Activated CD4-positive, alpha-beta T cell treated with anti-CD3 and anti-CD28 coated beads for 36 hours (primary cell): ENCODE data around the gene SNAI3. TPM values are rescaled to one million over a fixed set of nuclear protein-coding genes. Genes with fewer than 3 reads are reported as not detected.

Experiments used
- ATAC-seq: fragments of 200-7000 bp; cut with Tn5 transposase; one replicate; pipeline ENCODE4 v1.10.0; 2021; ENCODE audit warnings: mild to moderate bottlenecking, moderate library complexity
- CTCF ChIA-PET: fragments of 350-600 bp; sonication (Branson Sonifier 250); formaldehyde crosslinking; loops from one replicate; lab custom pipeline; 2021; ENCODE audit warnings: antibody characterized with exemption; lab: Charles Lee
- POLR2A ChIA-PET: fragments of 350-600 bp; sonication (Branson Sonifier 250); formaldehyde crosslinking; loops from one replicate; lab custom pipeline; 2021; ENCODE audit warnings: antibody characterized with exemption, inconsistent platforms; lab: Charles Lee
- DNase-seq: peaks from one replicate; pipeline ENCODE4 v3.0.0-alpha.2; 2020
- H3K27ac Mint-ChIP-seq: one replicate; pipeline ENCODE4 v1.8.0; 2021; ENCODE audit warnings: mixed read lengths
- H3K27me3 Mint-ChIP-seq: one replicate; pipeline ENCODE4 v1.8.0; 2021; ENCODE audit warnings: mixed read lengths
- H3K36me3 Mint-ChIP-seq: one replicate; pipeline ENCODE4 v1.8.0; 2021; ENCODE audit warnings: low read depth, mixed read lengths
- H3K4me1 Mint-ChIP-seq: one replicate; pipeline ENCODE4 v1.8.0; 2021; ENCODE audit warnings: mixed read lengths
- H3K4me3 Mint-ChIP-seq: one replicate; pipeline ENCODE4 v1.8.0; 2021; ENCODE audit warnings: mild to moderate bottlenecking, moderate library complexity, mixed read lengths
- H3K9me3 Mint-ChIP-seq: one replicate; pipeline ENCODE4 v1.8.0; 2021; ENCODE audit warnings: low read depth, mixed read lengths
- intact Hi-C, 2 experiments: fragments of 100-400 bp; cut with DNase I in 1 of 2; cut with micrococcal nuclease in 1 of 2; formaldehyde crosslinking; loops; one replicate each; pipeline versions ENCODE4 v1.14.2 to v1.15.1; 2022 to 2024; cut with DNase I, micrococcal nuclease
- total RNA-seq, 2 experiments: library from RNA; stranded (reverse); gene quantifications; one replicate each; pipeline ENCODE4 v1.2.3, GENCODE V29; 2021

Gene SNAI3
- total RNA-seq, 2 experiments from 2014 or later, result 3.6 to 4.1 TPM

DNA sequence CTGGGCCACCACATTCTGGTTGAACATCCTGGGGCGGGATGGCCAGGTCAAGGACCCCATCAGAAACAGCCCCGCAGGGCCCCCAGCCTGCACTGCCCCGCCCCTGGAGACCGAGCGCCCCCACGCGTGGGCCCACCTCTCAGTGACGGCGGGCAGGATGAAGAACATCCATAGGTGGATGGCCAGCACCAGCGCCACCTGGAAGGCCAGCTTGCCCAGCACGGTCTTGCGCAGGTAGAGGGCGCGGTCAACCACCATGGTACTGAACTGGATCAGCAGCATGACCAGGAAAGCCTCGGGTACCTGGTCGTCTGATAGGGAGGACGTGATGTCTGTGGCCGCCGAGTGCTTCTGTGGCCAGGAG, 33.6 kb upstream of the SNAI3 start:
- Mint-ChIP-seq H3K27ac (no peak overlapping the region), H3K36me3 (peaks cover 25% of the 10 kb centered on the region), H3K9me3 (no peaks in the 10 kb centered on the region), H3K4me3 (no peak overlapping the region), H3K27me3 (no peaks in the 10 kb centered on the region), H3K4me1 (no peaks in the 10 kb centered on the region)
- no peak for DNase-seq
- POLR2A ChIA-PET, result no interaction called here
- no peak for ATAC-seq
- CTCF ChIA-PET, result no interaction called here
- intact Hi-C loops, result no loop called here

DNA sequence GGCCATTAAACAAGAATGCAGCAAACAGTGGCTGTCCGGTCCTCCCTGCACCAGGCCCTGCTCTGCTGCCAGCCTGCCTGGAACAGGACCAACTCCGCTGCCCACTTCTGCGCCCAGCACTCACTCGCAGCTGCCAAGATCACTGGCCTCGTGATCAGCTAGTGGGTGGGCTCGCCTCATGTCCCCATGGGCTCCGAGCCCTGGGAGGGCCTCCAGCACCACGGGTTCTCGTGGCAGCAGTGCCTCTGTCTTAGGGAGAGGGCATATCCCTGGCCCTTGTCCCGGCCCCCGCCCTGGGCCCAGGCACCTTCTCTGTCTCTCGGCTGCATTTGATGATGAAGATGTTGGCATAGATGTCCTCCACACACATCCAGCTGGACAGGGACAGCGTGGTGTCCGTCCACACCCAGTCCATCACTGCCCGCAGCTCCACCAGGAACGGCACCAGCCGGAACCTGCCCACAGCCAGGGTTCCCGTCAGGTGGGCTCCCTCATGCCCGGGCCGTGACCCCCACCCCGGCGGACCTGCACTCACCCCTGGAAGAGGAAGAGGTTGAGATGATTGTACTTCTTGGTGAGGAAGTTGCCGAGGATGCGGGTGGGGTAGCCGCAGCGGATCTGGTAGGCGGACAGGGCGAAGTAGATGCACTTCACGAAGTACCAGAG, 33.1 kb upstream of the SNAI3 start:
- CTCF ChIA-PET, result no interaction called here

DNA sequence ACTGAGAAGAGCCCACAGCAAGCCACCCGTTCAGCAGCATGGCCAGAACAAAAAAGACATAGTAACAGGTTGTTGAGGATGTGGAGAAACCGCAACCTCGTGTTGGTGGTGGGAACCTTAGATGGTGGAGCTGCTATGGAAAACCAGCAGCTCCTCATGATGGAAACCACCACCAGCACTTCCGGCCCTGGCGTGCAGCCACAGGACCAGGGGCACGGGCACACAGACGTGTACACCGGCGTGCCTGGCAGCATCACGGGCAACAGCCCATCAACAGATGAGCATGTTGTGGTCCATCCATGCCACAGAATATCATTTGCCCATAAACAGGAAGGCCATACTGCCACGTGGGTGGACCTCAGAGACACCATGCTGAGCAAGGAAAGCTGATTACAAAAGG, 31.9 kb upstream of the SNAI3 start:
- H3K4me3 Mint-ChIP-seq, result no peak overlapping the region
- intact Hi-C loops, result no loop called here
- ChIA-PET CTCF (no interaction called here), POLR2A (no interaction called here)
- DNase-seq, result no peak
- H3K9me3 Mint-ChIP-seq, result no peaks in the 10 kb centered on the region
- H3K4me1 Mint-ChIP-seq, result no peaks in the 10 kb centered on the region
- ATAC-seq, result no peak
- H3K27ac Mint-ChIP-seq, result no peak overlapping the region
- H3K36me3 Mint-ChIP-seq, result peaks cover 25% of the 10 kb centered on the region
- H3K27me3 Mint-ChIP-seq, result no peaks in the 10 kb centered on the region

More for the DNA sequence above, 33.1 kb upstream of the SNAI3 start:
- no peak for DNase-seq
- H3K27ac Mint-ChIP-seq, result no peak overlapping the region
- no peaks in the 10 kb centered on the region for H3K9me3 Mint-ChIP-seq
- H3K4me1 Mint-ChIP-seq, result no peaks in the 10 kb centered on the region
- no peak overlapping the region for H3K4me3 Mint-ChIP-seq
- ATAC-seq, result no peak
- H3K27me3 Mint-ChIP-seq, result no peaks in the 10 kb centered on the region
- POLR2A ChIA-PET, result no interaction called here
- H3K36me3 Mint-ChIP-seq, result peaks cover 25% of the 10 kb centered on the region
- intact Hi-C loops, result no loop called here

DNA sequence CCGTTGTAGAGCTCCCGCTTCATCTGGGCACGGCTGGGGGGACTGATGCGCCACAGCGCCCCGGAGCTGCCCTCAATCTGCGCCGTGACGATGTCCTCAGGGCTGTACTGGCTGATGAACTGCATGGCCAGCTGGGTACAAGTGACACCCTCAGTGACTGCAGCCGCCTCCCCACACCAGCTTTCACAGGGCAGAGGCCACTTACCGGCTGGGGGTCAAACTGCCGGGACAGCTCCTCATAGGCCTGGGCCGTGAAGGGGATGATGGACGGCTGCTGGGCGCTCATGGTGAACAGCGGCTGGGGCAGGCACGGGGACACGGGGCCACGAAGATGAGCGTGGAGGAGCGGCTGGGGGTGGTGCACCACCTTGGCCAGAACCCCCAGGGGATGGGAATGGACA, 30.3 kb upstream of the SNAI3 start:
- no peak overlapping the region for H3K27ac Mint-ChIP-seq
- no peaks in the 10 kb centered on the region for H3K9me3 Mint-ChIP-seq
- ChIA-PET POLR2A (no interaction called here), CTCF (interaction anchor here (1.1 to 1.2 kb wide), 2 partner anchors 9 to 29 kb away, joined by 4 to 5 read pairs; no protein-coding TSS in a partner anchor)
- no peaks in the 10 kb centered on the region for H3K4me1 Mint-ChIP-seq
- no peak overlapping the region for H3K4me3 Mint-ChIP-seq
- no peaks in the 10 kb centered on the region for H3K27me3 Mint-ChIP-seq
- DNase-seq, result no peak
- no peak for ATAC-seq
- peaks cover 22% of the 10 kb centered on the region for H3K36me3 Mint-ChIP-seq
- intact Hi-C loops, result no loop called here

DNA sequence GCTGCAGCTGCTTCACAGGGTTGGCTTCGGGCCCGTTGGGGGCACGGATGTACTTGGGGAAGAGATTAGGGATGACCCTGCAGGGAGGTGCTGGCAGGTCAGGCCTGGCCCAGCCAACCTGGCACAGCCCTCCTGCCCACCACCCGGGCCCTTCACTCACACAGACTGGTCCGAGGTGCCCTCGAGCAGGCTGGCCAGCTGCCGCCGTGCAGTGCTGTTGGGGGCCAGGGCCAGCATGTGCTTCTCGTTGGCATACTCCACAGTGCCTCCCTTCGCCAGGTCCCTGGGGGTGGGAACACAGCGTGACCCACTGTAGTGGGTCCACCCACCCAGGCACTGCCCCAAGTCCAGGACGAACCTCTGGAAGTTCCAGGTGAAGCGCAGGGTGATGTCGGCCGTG, 29.9 kb upstream of the SNAI3 start:
- no peak for ATAC-seq
- no peaks in the 10 kb centered on the region for H3K9me3 Mint-ChIP-seq
- H3K27me3 Mint-ChIP-seq, result no peaks in the 10 kb centered on the region
- POLR2A ChIA-PET, result interaction anchor here (0.6 kb wide), 1 partner anchor 16 kb away, joined by 3 read pairs; no protein-coding TSS in a partner anchor
- no peak overlapping the region for H3K4me3 Mint-ChIP-seq
- H3K27ac Mint-ChIP-seq, result no peak overlapping the region
- peaks cover 22% of the 10 kb centered on the region for H3K36me3 Mint-ChIP-seq
- intact Hi-C loops, result no loop called here
- no peak for DNase-seq
- H3K4me1 Mint-ChIP-seq, result no peaks in the 10 kb centered on the region
- CTCF ChIA-PET, result interaction anchor here (0.7 to 1.2 kb wide), 3 partner anchors 8 to 29 kb away, joined by 3 to 5 read pairs (median 4); no protein-coding TSS in a partner anchor

DNA sequence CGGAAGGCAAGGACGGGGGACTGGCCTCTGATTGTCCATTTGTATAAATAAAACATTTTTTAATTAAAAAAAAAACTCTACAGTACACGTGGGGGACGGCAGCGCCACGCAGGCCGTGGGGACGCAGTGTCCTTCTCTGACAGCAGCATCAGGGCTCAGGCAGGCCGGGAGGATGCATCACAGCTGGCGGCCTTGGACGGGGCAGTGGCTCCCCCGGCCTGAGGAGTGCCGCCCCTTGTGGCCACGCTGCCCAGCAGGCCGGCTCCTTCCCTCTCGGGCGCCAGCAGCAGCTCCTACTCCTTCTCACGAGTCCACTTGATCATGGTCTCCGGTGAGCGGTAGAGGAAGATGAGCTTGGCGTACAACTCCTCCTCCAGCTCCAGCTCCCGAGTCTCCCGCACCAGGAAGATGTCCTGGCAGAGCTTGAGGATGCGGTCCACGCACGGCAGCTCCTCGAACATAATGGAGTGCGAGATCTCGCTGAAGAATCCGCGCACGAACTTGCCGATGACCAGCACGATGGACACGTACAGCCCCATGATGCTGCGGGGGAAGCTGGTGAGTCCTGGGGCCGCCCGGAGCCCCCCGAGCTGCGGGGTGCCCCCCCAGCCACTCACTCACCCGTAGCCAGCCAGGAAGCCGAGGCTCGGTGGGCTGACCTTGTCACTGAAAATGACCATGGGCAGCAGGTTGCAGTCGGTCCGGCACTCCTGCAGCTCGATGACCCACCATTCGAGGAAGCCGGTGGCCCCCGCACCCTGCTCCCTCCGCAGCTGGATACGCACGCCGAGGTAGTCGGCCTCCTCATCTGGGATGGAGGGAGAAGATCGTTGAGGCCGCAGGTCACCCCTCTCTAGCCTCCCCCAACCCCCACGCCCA, 29.2 kb upstream of the SNAI3 start:
- no peak overlapping the region for H3K27ac Mint-ChIP-seq
- no peaks in the 10 kb centered on the region for H3K4me1 Mint-ChIP-seq
- intact Hi-C loops, result no loop called here
- ChIA-PET POLR2A (interaction anchor here (0.6 kb wide), 1 partner anchor 15 kb away, joined by 3 read pairs; no protein-coding TSS in a partner anchor), CTCF (interaction anchor here (0.7 to 1.1 kb wide), 2 partner anchors 19 to 30 kb away, joined by 3 to 5 read pairs; no protein-coding TSS in a partner anchor)
- no peaks in the 10 kb centered on the region for H3K27me3 Mint-ChIP-seq
- H3K4me3 Mint-ChIP-seq, result no peak overlapping the region
- peaks cover 19% of the 10 kb centered on the region for H3K36me3 Mint-ChIP-seq
- H3K9me3 Mint-ChIP-seq, result no peaks in the 10 kb centered on the region
- DNase-seq, result no peak
- no peak for ATAC-seq

DNA sequence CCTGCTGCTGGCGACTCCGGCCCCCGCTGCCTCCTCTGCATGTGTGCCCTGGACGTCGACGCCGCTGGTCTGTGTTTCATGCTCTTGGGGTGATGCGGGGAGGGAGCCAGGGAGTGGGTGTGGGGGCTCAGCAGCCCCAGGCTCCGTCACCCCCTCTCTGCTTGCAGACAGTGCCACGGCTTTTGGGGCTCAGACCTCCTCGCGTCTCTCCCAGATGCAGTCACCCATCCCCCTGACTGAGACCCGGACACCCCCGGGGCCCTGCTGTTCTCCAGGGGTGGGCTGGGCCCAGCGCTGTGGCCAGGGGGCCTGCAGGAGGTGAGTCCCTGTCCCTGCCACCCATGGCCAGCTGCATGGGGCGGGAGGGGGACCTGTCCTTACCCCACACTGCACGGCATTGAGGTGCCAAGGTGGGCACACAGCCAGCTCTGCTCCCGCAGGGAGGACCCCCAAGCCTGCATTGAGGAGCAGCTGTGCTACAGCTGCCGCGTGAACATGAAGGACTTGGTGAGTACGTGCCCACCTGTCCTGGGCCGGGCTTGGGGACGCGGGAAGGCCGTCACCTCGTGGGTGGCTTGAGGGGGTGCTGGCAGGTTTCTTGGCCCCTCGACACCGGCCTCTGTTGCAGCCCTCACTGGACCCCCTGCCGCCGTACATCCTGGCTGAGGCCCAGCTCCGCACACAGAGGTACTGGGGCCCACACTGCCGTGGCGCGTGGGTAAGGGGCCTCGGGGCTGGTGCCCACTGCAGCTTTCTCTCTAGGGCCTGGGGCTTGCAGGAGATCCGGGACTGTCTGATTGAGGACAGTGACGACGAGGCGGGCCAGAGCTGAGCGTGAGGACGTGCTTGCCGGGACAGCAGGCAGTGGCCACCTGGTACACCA, 28.4 kb upstream of the SNAI3 start:
- Mint-ChIP-seq H3K36me3 (peaks cover 15% of the 10 kb centered on the region), H3K27me3 (no peaks in the 10 kb centered on the region), H3K9me3 (no peaks in the 10 kb centered on the region), H3K27ac (no peak overlapping the region), H3K4me3 (no peak overlapping the region), H3K4me1 (no peaks in the 10 kb centered on the region)
- ChIA-PET POLR2A (no interaction called here), CTCF (no interaction called here)
- intact Hi-C loops, result no loop called here
- DNase-seq (no peak), ATAC-seq (peak; percentile 11)

DNA sequence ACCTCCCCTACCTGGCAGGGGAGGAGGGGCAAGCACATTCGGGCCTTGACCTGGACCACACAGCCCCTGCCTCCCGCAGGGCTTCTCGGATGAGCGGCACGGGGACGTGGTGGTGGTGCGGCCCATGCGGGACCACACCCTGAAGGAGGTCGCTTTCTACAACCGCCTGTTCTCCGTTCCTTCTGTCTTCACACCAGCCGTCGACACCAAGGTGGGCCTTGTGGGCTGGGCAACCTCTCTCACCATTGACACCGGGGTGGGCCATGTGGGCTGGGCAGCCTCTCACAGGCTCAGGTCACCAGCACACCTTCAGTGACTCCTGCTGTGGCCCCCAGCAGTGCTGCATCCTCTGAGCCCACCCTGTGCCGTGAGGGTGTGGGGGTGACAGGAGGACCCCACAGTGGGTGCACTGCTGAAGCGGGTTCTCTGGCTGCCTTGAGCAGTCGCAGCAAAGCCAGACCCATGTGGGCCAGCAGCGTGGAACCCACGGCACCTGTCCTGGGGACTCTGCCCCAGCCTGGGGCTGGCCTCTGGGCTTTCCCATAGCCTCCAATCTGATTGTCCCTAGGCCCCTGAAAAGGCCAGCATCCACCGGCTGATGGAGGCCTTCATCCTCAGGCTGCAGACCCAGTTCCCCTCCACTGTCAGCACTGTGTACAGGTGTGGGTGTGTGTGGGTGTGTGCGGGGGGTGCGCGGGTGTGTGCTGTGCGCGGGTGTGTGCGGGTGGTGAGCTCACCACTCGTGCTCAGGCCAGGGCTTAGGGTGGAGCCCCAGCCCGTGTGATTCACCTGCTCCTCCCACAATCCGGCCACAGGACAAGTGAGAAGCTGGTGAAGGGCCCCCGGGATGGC, 27.5 kb upstream of the SNAI3 start:
- ATAC-seq (peak; percentile 45), DNase-seq (no peak)
- Mint-ChIP-seq H3K4me1 (no peaks in the 10 kb centered on the region), H3K9me3 (no peaks in the 10 kb centered on the region), H3K27me3 (no peaks in the 10 kb centered on the region), H3K36me3 (peaks cover 11% of the 10 kb centered on the region), H3K4me3 (no peak overlapping the region), H3K27ac (no peak overlapping the region)
- POLR2A ChIA-PET, result no interaction called here
- CTCF ChIA-PET, result no interaction called here
- intact Hi-C loops, result no loop called here

DNA sequence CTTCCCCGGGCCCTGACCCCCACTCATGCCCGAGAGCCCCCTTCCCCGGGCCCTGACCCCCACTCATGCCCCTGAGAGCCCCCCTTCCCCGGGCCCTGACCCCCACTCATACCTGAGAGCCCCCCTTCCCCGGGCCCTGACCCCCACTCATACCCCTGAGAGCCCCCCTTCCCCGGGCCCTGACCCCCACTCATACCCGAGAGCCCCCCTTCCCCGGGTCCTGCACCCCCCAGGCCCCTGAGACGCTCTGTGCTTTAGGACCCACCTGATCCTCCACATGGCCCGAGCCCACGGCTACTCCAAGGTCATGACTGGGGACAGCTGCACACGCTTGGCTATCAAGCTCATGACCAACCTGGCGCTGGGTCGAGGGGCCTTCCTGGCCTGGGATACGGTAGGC, 26.7 kb upstream of the SNAI3 start:
- H3K27me3 Mint-ChIP-seq, result no peaks in the 10 kb centered on the region
- ChIA-PET CTCF (interaction anchor here (0.6 kb wide), 1 partner anchor 392 kb away, joined by 4 read pairs; no protein-coding TSS in a partner anchor), POLR2A (no interaction called here)
- H3K27ac Mint-ChIP-seq, result no peak overlapping the region
- H3K4me1 Mint-ChIP-seq, result no peaks in the 10 kb centered on the region
- H3K9me3 Mint-ChIP-seq, result no peaks in the 10 kb centered on the region
- H3K36me3 Mint-ChIP-seq, result peaks cover 7% of the 10 kb centered on the region
- no peak overlapping the region for H3K4me3 Mint-ChIP-seq
- ATAC-seq (no peak), DNase-seq (no peak)
- intact Hi-C loops, result no loop called here

DNA sequence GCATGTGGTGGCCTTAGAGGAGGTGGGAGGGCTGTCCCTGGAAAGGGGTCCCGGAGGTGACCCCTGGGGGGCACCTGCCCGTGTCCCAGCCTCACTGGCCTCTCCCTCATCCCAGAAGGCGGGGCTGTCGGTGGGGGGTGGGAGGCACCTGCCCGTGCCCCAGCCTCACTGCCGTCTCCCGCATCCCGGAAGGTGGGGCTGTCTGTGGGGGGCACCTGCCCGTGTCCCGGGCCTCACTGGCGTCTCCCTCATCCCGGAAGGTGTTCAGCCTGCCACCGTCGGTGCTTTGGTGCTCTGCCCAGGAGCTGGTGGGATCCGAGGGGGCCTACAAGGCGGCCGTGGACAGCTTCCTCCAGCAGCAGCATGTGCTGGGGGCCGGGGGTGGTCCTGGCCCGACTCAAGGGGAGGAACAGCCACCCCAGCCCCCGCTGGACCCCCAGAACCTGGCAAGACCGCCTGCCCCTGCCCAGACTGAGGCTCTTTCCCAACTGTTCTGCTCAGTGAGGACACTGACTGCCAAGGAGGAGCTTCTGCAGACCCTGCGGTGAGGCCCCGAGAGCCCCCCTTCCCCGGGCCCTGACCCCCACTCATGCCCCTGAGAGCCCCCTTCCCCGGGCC, 26.2 kb upstream of the SNAI3 start:
- POLR2A ChIA-PET, result no interaction called here

More for the DNA sequence above, 26.2 kb upstream of the SNAI3 start:
- Mint-ChIP-seq H3K9me3 (no peaks in the 10 kb centered on the region), H3K4me1 (peaks cover 4% of the 10 kb centered on the region), H3K27ac (no peak overlapping the region), H3K27me3 (no peaks in the 10 kb centered on the region), H3K4me3 (no peak overlapping the region), H3K36me3 (peaks cover 3% of the 10 kb centered on the region)
- intact Hi-C loops, result no loop called here
- CTCF ChIA-PET, result interaction anchor here (0.6 kb wide), 1 partner anchor 391 kb away, joined by 4 read pairs; no protein-coding TSS in a partner anchor
- ATAC-seq, result no peak
- DNase-seq, result no peak
